NT2/D1 (cell line): ENCODE measurements around the gene UPK3A.

Experiments
- SUZ12 ChIP-seq: IDR thresholded peaks from 2 replicates; pipeline ENCODE4 v1.6.1; 2011; ENCODE audit not compliant: insufficient read length, insufficient read depth; ENCODE audit errors: extremely low read depth
- YY1 ChIP-seq: IDR thresholded peaks from 2 replicates; pipeline ENCODE4 v1.6.1; 2011; ENCODE audit not compliant: insufficient read length, insufficient read depth
- ZNF274 ChIP-seq: IDR thresholded peaks from 2 replicates; pipeline ENCODE4 v1.6.1; 2011; ENCODE audit warnings: mild to moderate bottlenecking, low read depth, low read length

DNA sequence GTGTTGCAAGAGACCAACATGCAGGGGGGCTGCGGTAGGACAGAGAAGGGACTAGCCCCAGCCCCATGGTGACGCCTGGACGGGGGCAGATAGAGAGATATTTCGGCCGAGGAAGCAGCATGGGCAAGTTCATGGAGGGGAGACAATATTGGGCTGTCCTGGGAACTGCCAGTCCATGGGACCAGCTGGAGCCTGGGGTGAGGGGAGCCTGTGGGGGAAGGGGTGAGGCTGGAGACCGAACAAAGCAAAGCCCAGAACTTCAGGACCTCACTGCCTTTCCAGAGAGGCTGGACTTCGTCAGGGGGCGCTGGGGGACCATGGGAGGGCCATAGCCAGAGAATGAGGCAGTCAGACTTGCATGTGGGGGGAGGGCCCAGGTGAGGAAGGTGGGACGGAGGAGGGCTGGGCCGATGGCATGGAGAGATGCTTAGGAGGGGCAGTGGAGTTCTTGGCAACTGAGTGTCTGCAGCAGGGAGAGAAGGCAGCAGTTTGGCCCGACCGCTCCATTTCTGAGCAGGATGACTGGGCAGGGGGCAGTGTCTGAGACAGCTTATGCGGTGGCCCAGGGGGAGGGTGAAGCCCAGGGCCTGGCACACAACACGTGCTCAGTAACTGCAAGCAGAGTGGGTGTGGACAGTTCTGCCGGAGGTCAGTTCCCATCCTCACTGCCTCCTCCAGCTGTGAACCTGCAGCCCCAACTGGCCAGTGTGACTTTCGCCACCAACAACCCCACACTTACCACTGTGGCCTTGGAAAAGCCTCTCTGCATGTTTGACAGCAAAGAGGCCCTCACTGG lies 712 bp downstream of the UPK3A start:
- TF ChIP-seq YY1 (no peak), SUZ12 (no peak), ZNF274 (no peak)
